CD4-positive, alpha-beta memory T cell (primary cell): ENCODE measurements around the gene HMGXB4. TPM values are rescaled to one million over a fixed set of nuclear protein-coding genes. Genes with fewer than 3 reads are reported as not detected.

Experiments
- CTCF ChIA-PET: fragments of 350-600 bp; sonication (Branson Sonifier 250); formaldehyde crosslinking; loops from one replicate; lab custom pipeline; 2021; ENCODE audit warnings: inconsistent platforms; ENCODE audit not compliant: partially characterized antibody; lab: Charles Lee
- POLR2A ChIA-PET: fragments of 350-600 bp; sonication (Branson Sonifier 250); formaldehyde crosslinking; loops from one replicate; lab custom pipeline; 2021; ENCODE audit not compliant: partially characterized antibody; lab: Charles Lee
- DNase-seq, 5 donors: peaks; one replicate each; pipeline versions ENCODE4 v3.0.0 to v3.0.0-alpha.2; 2020 to 2022; ENCODE audit warnings: mixed read lengths in 1 of 5
- H3K27ac ChIP-seq: one replicate; pipeline ENCODE4 v1.7.0; 2013; ENCODE audit warnings: low read depth, low read length
- H3K27me3 ChIP-seq: 2 replicates; pipeline ENCODE4 v1.7.0; 2013; ENCODE audit warnings: mild to moderate bottlenecking, low read length, moderate library complexity; ENCODE audit not compliant: insufficient read depth
- H3K36me3 ChIP-seq: 2 replicates; pipeline ENCODE4 v1.7.0; 2013; ENCODE audit warnings: mild to moderate bottlenecking, low read length, moderate library complexity; ENCODE audit not compliant: insufficient read depth
- H3K4me1 ChIP-seq: 2 replicates; pipeline ENCODE4 v1.7.0; 2013; ENCODE audit warnings: mild to moderate bottlenecking, low read length, moderate library complexity; ENCODE audit not compliant: insufficient read depth
- H3K4me3 ChIP-seq, 2 donors: one replicate each; pipeline ENCODE4 v1.7.0; 2013; ENCODE audit warnings: low read length in 2 of 2, mild to moderate bottlenecking in 1 of 2
- H3K9me3 ChIP-seq, 2 donors: one replicate each; pipeline ENCODE4 v1.7.0; 2013; ENCODE audit warnings: low read length in 2 of 2, control low read depth in 1 of 2; ENCODE audit not compliant: control insufficient read depth in 1 of 2
- H3K27ac Mint-ChIP-seq, 7 donors: one replicate each; pipeline ENCODE4 v1.8.0; 2020 to 2021; ENCODE audit warnings: mixed read lengths in 7 of 7, mild to moderate bottlenecking in 6 of 7, inconsistent platforms in 3 of 7, moderate library complexity in 3 of 7
- H3K27me3 Mint-ChIP-seq, 2 donors: one replicate each; pipeline ENCODE4 v1.8.0; 2020 to 2021; ENCODE audit warnings: mixed read lengths in 2 of 2
- H3K36me3 Mint-ChIP-seq, 2 donors: one replicate each; pipeline ENCODE4 v1.8.0; 2020 to 2021; ENCODE audit warnings: mixed read lengths in 2 of 2, inconsistent platforms in 1 of 2, mild to moderate bottlenecking in 1 of 2
- H3K4me1 Mint-ChIP-seq, 4 donors: one replicate each; pipeline ENCODE4 v1.8.0; 2020 to 2021; ENCODE audit warnings: mixed read lengths in 4 of 4, mild to moderate bottlenecking in 1 of 4
- H3K4me3 Mint-ChIP-seq, 8 donors: one replicate each; pipeline ENCODE4 v1.8.0; 2020 to 2021; ENCODE audit warnings: mixed read lengths in 8 of 8, mild to moderate bottlenecking in 7 of 8, moderate library complexity in 6 of 8, inconsistent platforms in 3 of 8
- H3K9me3 Mint-ChIP-seq, 8 donors: one replicate each; pipeline ENCODE4 v1.8.0; 2020 to 2021; ENCODE audit warnings: mixed read lengths in 8 of 8, mild to moderate bottlenecking in 5 of 8, inconsistent platforms in 3 of 8, moderate library complexity in 1 of 8
- intact Hi-C: fragments of 100-400 bp; cut with micrococcal nuclease; formaldehyde crosslinking; loops from one replicate; pipeline ENCODE4 v1.15.1; 2023
- polyA plus RNA-seq, 2 donors: library from polyadenylated mRNA; unstranded; fragments of 300-500 nt; fragmentation: Illumina TruSeq; gene quantifications; one replicate each; pipeline ENCODE4 v1.2.3, GENCODE V29; 2021
- total RNA-seq, 2 experiments: library from RNA; stranded (reverse); gene quantifications; one replicate each; pipeline ENCODE4 v1.2.3, GENCODE V29; 2021

Gene HMGXB4
- total and polyA plus RNA-seq, 4 experiments from 2014 or later = 8.7 to 25.3 (median 17.5) TPM

DNA sequence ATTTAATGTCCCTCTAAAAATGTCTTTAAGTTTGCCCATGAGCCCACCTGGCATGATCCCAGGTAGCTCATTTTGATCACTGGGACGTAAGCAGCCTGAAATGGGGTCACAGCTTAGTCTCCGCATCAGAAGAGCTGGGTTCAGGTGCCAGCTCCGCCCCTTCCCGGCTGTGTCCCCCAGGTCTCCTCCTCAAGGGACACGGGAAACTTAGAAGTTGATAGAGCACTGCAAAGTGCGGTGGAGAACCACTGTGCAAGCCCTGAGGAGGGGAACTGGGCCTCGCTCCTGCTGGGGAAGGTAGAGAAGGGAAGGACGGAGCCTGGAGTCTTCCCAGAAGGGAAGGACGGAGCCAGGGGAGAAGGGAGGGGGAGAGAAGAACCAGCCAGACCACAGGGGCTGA, 50.1 kb downstream of the HMGXB4 start:
- no peak for DNase-seq
- ChIA-PET CTCF (interaction anchor here (1.8 to 2.4 kb wide), 3 partner anchors 23 to 44 kb away, joined by 7 to 12 read pairs (median 9); no protein-coding TSS in a partner anchor), POLR2A (interaction anchor here (0.9 to 4.6 kb wide), 4 partner anchors 8 to 341 kb away, joined by 3 to 24 read pairs (median 8); partner anchors contain the start of genes APOL6 and HMGXB4)
- Mint-ChIP-seq H3K4me3 (peak overlapping the region in 4 of 8 donors; percentile 64 to 80 (median 72)), H3K36me3 (peaks cover 13 to 21% of the 10 kb centered on the region in 2 donors), H3K4me1 (peaks cover 58 to 95% (median 79%) of the 10 kb centered on the region in 4 donors), H3K27me3 (no peaks in the 10 kb centered on the region), H3K27ac (peak overlapping the region; percentile 77 to 88 (median 87)), H3K9me3 (peaks cover 0 to 1% (median 0%) of the 10 kb centered on the region in 8 donors)
- no peaks in the 10 kb centered on the region for H3K27me3 ChIP-seq
- peaks cover 70% of the 10 kb centered on the region for H3K4me1 ChIP-seq
- intact Hi-C loops = loop anchor here (10.0 kb wide), 1 partner anchor 1467 kb away; the partner anchor contains the start of gene IFT27
- no peaks in the 10 kb centered on the region for H3K36me3 ChIP-seq
- no peaks in the 10 kb centered on the region for H3K9me3 ChIP-seq
- H3K27ac ChIP-seq = no peak overlapping the region
- no peak overlapping the region for H3K4me3 ChIP-seq

DNA sequence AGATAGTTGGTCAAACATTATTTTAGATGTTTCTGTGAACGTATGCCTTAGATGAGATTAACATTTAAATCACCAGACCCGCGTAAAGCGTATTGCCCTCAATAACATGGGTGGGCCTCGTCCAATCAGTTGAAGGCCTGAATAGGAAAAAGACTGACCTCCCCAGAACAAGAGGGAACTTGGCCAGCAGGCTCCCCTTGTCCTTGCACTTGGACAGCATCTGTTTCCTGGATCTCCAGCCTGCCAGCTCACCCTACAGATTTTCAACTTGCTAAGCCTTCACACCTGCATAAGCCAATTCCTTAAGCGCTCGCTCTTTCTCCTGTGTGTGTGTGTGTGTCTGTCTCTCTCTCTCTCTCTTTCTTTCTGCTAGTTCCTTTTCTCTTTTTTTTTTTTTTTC, 50.6 kb downstream of the HMGXB4 start:
- peak overlapping the region in 6 of 7 donors; percentile 82 to 97 (median 94) for H3K27ac Mint-ChIP-seq
- Histone ChIP-seq H3K27ac (no peak overlapping the region), H3K4me1 (peaks cover 76% of the 10 kb centered on the region), H3K36me3 (no peaks in the 10 kb centered on the region), H3K27me3 (no peaks in the 10 kb centered on the region), H3K9me3 (no peaks in the 10 kb centered on the region), H3K4me3 (no peak overlapping the region)
- no peak for DNase-seq
- CTCF ChIA-PET = interaction anchor here (1.5 to 2.4 kb wide), 2 partner anchors 21 to 22 kb away, joined by 3 to 9 read pairs; no protein-coding TSS in a partner anchor
- intact Hi-C loops = loop anchor here (10.0 kb wide), 1 partner anchor 1467 kb away; the partner anchor contains the start of gene IFT27
- POLR2A ChIA-PET = interaction anchor here (4.1 to 4.6 kb wide), 2 partner anchors 8 to 50 kb away, joined by 24 to 42 read pairs; partner anchors contain the start of genes HMGXB4 and TOM1
- H3K4me3 Mint-ChIP-seq = peak overlapping the region in 6 of 8 donors; percentile 22 to 85 (median 66)
- H3K4me1 Mint-ChIP-seq = peaks cover 60 to 95% (median 80%) of the 10 kb centered on the region in 4 donors
- no peaks in the 10 kb centered on the region for H3K27me3 Mint-ChIP-seq
- H3K9me3 Mint-ChIP-seq = peaks cover 0 to 1% (median 0%) of the 10 kb centered on the region in 8 donors
- H3K36me3 Mint-ChIP-seq = peaks cover 13 to 21% of the 10 kb centered on the region in 2 donors

DNA sequence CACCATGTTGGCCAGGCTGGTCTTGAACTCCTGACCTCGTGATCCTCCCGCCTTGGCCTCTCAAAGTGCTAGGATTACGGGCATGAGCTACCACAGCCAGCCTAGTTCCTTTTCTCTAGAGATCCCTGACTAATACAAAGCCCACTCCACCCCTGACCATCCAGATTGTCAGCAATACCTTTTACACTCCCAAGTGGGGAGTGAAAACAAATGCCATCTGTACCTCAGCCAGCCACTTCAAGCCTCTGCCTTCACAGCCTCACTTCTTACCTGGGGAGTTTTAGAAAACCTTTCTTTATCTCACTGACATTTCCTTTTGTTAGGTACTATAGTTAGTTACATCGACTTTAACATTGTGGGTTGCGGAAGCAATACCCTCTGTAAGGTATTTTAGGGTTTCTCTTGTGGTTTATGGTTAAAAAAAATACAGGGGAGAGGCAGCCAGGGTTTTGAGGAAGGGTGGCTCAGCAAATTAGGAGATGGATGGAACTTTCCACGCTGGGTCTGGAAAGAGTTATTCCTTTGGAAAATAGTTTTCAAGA, 51.3 kb downstream of the HMGXB4 start:
- Mint-ChIP-seq H3K4me1 (peaks cover 60 to 95% (median 81%) of the 10 kb centered on the region in 4 donors), H3K27ac (peak overlapping the region; percentile 82 to 97 (median 93)), H3K9me3 (peaks cover 0 to 1% (median 0%) of the 10 kb centered on the region in 8 donors), H3K4me3 (peak overlapping the region; percentile 44 to 85 (median 77)), H3K36me3 (peaks cover 9 to 21% of the 10 kb centered on the region in 2 donors), H3K27me3 (no peaks in the 10 kb centered on the region)
- Histone ChIP-seq H3K4me1 (peaks cover 79% of the 10 kb centered on the region), H3K27ac (no peak overlapping the region), H3K4me3 (no peak overlapping the region), H3K36me3 (no peaks in the 10 kb centered on the region), H3K27me3 (no peaks in the 10 kb centered on the region), H3K9me3 (no peaks in the 10 kb centered on the region)
- intact Hi-C loops = loop anchor here (10.0 kb wide), 1 partner anchor 1466 kb away; the partner anchor contains the start of gene IFT27
- peak in 2 of 5 donors; percentile 11 to 29 for DNase-seq
- ChIA-PET POLR2A (interaction anchor here (4.1 to 4.6 kb wide), 2 partner anchors 9 to 51 kb away, joined by 24 to 42 read pairs; partner anchors contain the start of genes HMGXB4 and TOM1), CTCF (interaction anchor here (1.2 to 1.5 kb wide), 2 partner anchors 20 to 22 kb away, joined by 3 read pairs; no protein-coding TSS in a partner anchor)

DNA sequence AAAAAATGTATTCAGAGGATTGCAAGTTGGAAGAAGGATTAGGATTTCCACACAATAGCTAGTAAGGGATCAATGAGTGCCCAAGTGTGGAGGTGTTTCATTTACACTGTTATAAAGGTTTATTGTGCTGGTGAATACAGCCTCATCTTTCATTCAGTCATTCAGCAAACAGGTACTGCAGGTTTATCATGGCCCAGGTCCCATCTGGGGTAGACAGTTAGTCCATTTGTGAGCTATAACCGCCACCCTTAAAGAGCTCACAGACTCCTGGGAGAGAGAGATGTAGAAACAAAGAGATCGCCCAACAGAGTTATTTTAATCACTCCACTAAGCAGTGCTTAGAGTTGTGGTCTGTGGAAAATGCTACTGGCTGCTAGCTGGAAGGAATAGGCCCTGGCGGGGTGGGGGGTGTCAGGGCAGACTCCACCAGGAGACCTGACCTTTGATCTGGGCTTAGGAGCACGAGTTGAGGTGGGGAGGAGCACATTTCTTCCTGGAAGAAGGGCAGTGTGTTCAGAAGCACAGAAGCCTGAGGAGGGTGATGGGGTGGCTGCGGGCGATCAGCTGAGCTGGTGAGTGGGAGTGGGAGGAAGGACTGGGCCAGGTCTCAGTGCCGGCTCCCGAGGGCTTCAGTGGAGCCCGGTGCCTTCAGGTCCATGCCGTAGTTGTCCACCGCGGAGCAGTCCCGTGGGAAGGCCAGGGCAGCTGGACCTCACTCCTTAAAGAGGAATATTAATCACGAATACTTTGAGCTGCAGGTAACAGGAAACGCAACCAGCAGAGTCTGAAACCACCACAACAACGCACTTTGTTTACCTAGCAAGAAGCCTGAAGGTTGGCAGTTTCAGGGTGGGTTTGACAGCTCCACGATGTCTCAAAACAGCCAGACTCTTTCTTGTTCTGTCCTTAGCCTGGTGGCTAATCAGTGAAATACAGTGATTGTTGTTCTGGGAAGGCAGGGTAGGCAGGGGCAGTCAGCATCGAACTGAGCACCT, 53.6 kb downstream of the HMGXB4 start:
- Mint-ChIP-seq H3K36me3 (peaks cover 0 to 19% of the 10 kb centered on the region in 2 donors), H3K27ac (peak overlapping the region; percentile 73 to 96 (median 88)), H3K27me3 (no peaks in the 10 kb centered on the region), H3K4me1 (peaks cover 63 to 97% (median 83%) of the 10 kb centered on the region in 4 donors), H3K9me3 (no peaks in the 10 kb centered on the region), H3K4me3 (peak overlapping the region; percentile 61 to 88 (median 74))
- Histone ChIP-seq H3K27ac (peak overlapping the region; percentile 23), H3K9me3 (no peaks in the 10 kb centered on the region), H3K36me3 (no peaks in the 10 kb centered on the region), H3K27me3 (no peaks in the 10 kb centered on the region), H3K4me3 (no peak overlapping the region), H3K4me1 (peaks cover 97% of the 10 kb centered on the region)
- intact Hi-C loops = no loop called here
- no peak for DNase-seq
- CTCF ChIA-PET = interaction anchor here (0.8 to 1.4 kb wide), 5 partner anchors 11 to 52 kb away, joined by 3 to 4 read pairs (median 3); partner anchors contain the start of gene TOM1
- POLR2A ChIA-PET = interaction anchor here (0.7 to 4.1 kb wide), 5 partner anchors 11 to 53 kb away, joined by 3 to 42 read pairs (median 3); partner anchors contain the start of genes HMGXB4 and TOM1

DNA sequence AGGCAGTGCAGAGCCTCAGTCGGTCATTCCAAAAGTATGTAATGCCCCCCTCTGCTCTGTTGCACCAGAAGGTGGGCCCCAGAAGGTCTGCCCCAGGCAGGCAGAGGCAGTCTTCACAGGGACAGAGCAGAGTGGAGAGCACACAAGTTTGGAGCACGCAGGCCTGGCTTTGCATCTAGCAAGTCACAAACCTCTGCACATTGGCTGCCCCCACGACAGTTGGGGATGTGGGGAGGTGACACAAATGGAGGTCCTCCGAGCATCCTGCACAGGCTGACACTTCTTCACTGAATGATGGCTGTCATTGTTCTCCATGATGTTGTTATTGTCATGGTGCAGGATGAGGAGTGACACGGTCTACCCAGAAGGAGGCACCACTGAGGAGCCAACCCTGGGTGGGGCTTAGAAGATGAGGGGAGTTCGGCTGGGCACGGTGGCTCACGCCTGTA, 54.3 kb downstream of the HMGXB4 start:
- Histone ChIP-seq H3K27me3 (no peaks in the 10 kb centered on the region), H3K9me3 (no peaks in the 10 kb centered on the region), H3K27ac (peak overlapping the region; percentile 23), H3K4me1 (peaks cover 95% of the 10 kb centered on the region), H3K4me3 (no peak overlapping the region), H3K36me3 (no peaks in the 10 kb centered on the region)
- peak overlapping the region in 7 of 8 donors; percentile 61 to 88 (median 79) for H3K4me3 Mint-ChIP-seq
- no peaks in the 10 kb centered on the region for H3K9me3 Mint-ChIP-seq
- peak overlapping the region; percentile 29 to 96 (median 84) for H3K27ac Mint-ChIP-seq
- no peaks in the 10 kb centered on the region for H3K27me3 Mint-ChIP-seq
- H3K36me3 Mint-ChIP-seq = peaks cover 0 to 22% of the 10 kb centered on the region in 2 donors
- no peak for DNase-seq
- ChIA-PET CTCF (no interaction called here), POLR2A (interaction anchor here (1.2 to 4.1 kb wide), 3 partner anchors 12 to 54 kb away, joined by 3 to 42 read pairs (median 11); partner anchors contain the start of genes HMGXB4 and TOM1)
- intact Hi-C loops = no loop called here
- H3K4me1 Mint-ChIP-seq = peaks cover 61 to 95% (median 84%) of the 10 kb centered on the region in 4 donors

DNA sequence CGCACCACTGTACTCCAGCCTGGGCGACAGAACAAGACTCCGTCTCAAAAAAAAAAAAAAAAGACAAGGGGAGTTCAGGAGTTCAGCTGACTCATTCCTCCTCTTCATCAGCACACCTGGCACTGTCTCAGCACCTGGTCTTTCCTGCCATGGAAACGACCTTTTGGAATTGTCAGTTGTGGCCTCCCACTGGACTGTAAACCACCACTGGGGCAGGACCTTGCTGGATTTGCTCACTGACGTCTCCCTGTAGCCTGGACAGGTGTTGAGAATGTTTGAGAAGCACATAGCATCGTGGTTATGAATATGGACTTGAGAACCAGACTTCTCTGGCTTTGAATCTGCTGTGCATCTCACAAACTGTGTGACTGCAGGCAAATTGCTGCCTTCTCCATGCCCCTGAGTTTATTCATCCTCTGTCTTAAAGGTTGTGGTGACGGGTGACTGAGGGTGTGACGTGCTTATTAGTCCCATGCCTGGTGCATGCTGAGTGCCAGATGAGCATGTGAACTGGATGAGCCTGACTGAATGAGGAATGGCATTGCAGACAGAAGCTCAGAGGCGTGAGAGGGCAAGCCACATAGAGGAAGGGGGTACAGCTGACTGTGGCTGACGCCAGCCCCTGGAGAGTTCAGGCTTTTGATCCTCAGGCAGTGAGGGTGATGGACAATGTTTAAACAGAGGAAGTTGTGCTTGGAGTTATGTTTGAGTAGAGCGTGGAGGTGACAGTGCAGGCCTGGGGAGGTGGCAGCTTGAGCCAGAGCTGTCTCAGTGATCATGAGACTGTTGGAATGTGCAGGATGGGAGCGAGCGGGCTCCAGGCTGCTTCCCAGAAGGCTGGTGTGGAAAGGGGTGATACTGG, 55.1 kb downstream of the HMGXB4 start:
- intact Hi-C loops = no loop called here

More for the DNA sequence above, 55.1 kb downstream of the HMGXB4 start:
- no peak overlapping the region for H3K4me3 ChIP-seq
- H3K4me3 Mint-ChIP-seq = peak overlapping the region in 4 of 8 donors; percentile 2 to 42 (median 34)
- no peaks in the 10 kb centered on the region for H3K9me3 Mint-ChIP-seq
- no peak overlapping the region for H3K27ac ChIP-seq
- no peaks in the 10 kb centered on the region for H3K27me3 ChIP-seq
- H3K36me3 Mint-ChIP-seq = peaks cover 0 to 25% of the 10 kb centered on the region in 2 donors
- no peaks in the 10 kb centered on the region for H3K27me3 Mint-ChIP-seq
- POLR2A ChIA-PET = interaction anchor here (2.1 to 4.1 kb wide), 2 partner anchors 13 kb away, joined by 9 to 42 read pairs; partner anchors contain the start of gene TOM1
- DNase-seq = no peak
- peaks cover 3% of the 10 kb centered on the region for H3K36me3 ChIP-seq
- H3K27ac Mint-ChIP-seq = peak overlapping the region; percentile 6 to 84 (median 47)
- H3K4me1 Mint-ChIP-seq = peaks cover 54 to 87% (median 79%) of the 10 kb centered on the region in 4 donors
- CTCF ChIA-PET = no interaction called here
- H3K4me1 ChIP-seq = peaks cover 87% of the 10 kb centered on the region
- no peaks in the 10 kb centered on the region for H3K9me3 ChIP-seq
